Measurements from ENCODE around the gene BIN2.
A peak's percentile ranks its signal among the peaks of the same experiment; 100 is the strongest.
"Not testable (repeated sequence)": the region's sequence is repeated elsewhere in the genome, so short reads cannot be mapped to it uniquely, and the experiment has no call there.

The BIN2 gene

GRCh38 chr12:51259600-51259999 lies 64.4 kb downstream of the BIN2 start:
- DNase-seq (ENCODE audit: low read depth): not testable (repeated sequence)

GRCh38 chr12:51254536-51254935 lies 69.4 kb downstream of the BIN2 start:
- DNase-seq (ENCODE audit: low read depth): no peak

- no peak for DNase-seq (ENCODE audit: low read depth)
These were observed 70.7 kb downstream of the BIN2 start for GRCh38 chr12:51253276-51253675.

- DNase-seq (ENCODE audit: low read depth): no peak
These were observed 76.3 kb downstream of the BIN2 start for GRCh38 chr12:51247523-51248206.

- no peak for DNase-seq (ENCODE audit: low read depth)
These were observed 77.6 kb downstream of the BIN2 start for GRCh38 chr12:51246254-51246853.

GRCh38 chr12:51245476-51246253 lies 78.3 kb downstream of the BIN2 start:
- no peak for DNase-seq (ENCODE audit: low read depth)

- no peak for DNase-seq (ENCODE audit: low read depth)
These were observed 79.7 kb downstream of the BIN2 start for GRCh38 chr12:51244269-51244668.

GRCh38 chr12:51242876-51243275 lies 81.1 kb downstream of the BIN2 start:
- DNase-seq (ENCODE audit: low read depth): no peak

DNA sequence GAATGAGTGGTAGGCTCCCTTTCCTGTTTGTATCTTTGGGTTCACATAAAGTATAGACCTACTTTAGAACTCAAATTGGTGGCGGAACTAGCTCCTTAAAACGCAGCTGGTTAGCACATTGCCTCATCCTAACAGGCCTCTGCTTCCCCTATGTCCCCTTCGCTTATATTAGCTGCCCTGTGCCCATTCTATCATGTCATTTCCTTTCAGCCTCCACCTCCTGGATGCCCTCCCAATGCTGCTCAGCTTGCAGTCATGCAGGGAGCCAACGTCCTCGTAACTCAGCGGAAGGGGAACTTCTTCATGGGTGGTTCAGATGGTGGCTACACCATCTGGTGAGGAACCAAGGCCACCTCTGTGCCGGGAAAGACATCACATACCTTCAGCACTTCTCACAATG lies 81.9 kb downstream of the BIN2 start:
- DNase-seq (ENCODE audit: low read depth): no peak

DNA sequence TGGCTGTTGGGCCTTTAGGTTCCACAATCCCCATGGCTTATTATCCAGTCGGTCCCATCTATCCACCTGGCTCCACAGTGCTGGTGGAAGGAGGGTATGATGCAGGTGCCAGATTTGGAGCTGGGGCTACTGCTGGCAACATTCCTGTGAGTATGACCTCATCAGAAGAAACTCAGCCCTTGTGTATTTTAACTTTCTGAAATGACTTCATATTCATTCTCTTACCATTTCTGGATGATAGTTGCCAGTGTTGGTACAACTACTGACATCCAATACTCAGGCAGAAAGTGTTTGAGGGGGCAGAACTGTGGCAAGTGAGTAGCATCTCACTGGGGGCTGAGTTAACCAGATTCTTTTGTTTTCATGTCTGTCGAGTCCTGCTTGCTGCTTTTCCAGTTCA lies 83.0 kb downstream of the BIN2 start:
- no peak for DNase-seq (ENCODE audit: low read depth)

DNA sequence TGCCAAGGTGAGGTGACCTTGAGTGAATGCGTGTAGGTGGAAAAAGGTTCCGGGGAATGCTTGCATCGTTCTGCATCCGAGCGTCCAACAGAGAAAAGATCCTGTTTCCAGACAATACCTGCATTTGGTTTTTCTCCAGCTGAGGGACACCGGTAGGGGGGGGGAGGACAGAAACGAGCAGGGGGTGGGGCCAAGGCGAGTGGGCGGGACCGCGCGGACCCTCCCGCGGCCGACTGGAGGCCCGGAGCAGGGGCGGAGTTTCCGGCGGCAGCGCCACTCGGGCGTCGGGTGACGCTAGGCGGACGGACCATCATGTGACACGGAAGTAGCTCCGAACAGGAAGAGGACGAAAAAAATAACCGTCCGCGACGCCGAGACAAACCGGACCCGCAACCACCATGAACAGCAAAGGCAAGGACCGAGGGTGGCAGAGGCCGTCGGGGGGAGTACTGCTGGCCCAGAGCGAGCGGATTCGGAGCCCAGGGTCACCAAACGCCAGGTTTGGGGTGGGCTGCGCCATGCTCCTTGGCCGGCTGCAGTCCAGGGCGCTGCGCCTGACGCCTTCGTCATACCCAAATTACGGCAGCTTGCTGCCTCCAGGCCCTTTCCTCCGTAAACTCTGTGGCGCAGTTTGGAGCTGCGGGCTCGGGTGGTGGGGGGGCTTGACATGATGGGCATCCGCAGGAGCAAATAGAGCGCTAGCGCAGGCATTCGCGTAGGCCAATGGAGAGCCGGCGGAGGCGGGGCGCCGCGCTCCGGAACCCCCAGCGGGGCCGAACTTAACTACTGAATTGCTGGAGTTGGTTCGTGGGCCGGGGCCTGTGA lies 85.3 kb downstream of the BIN2 start, which contains the start of gene DAZAP2:
Gene DAZAP2, plus strand, starts transcription at position 317 of the 825 bp plus-strand sequence. Its CDS starts 82 bp downstream, at position 399.
- DNase-seq (ENCODE audit: low read depth): peak; percentile 93

DNA sequence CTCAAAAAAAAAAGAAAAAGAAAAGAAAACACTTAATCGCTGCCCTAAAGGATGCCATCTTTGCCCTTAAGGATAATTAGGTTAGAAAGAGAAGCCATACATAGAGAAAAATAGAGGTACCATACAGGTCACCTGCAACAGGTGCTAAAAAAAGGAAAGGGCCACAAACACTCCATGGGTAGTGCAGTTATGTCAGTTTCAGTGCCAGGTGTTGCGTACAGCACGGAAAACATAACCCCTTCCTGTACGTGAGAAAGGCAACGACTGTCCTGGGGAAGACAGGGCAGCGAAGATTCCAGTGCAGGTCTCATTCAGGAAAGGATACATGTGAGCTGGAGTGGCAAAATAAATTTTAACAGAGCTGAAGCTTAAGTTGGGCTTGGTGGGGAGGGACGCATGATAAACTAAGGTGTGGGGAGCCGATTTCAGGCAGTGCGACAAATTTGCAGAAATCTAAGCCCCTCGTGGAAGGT lies 85.9 kb downstream of the BIN2 start:
- no peak for DNase-seq (ENCODE audit: low read depth)

- no peak for DNase-seq (ENCODE audit: low read depth)
These were observed 89.4 kb downstream of the BIN2 start for GRCh38 chr12:51234530-51234929.

- no peak for DNase-seq (ENCODE audit: low read depth)
These were observed 91.3 kb downstream of the BIN2 start for GRCh38 chr12:51232642-51233041.

Measured in activated T-cell treated with anti-CD3 and anti-CD28 coated beads for 1 hour (primary cell).